GM18502 (cell line): ENCODE measurements around the gene LYZ.
"Not testable (repeated sequence)": the region's sequence is repeated elsewhere in the genome, so short reads cannot be mapped to it uniquely, and the experiment has no call there.

Experiments
- ATAC-seq: cut with Tn5 transposase; IDR thresholded peaks from one replicate; pipeline ENCODE4 v1.9.1; 2021; ENCODE audit warnings: mild to moderate bottlenecking; ENCODE audit not compliant: unreplicated experiment, poor library complexity

LYZ gene

DNA sequence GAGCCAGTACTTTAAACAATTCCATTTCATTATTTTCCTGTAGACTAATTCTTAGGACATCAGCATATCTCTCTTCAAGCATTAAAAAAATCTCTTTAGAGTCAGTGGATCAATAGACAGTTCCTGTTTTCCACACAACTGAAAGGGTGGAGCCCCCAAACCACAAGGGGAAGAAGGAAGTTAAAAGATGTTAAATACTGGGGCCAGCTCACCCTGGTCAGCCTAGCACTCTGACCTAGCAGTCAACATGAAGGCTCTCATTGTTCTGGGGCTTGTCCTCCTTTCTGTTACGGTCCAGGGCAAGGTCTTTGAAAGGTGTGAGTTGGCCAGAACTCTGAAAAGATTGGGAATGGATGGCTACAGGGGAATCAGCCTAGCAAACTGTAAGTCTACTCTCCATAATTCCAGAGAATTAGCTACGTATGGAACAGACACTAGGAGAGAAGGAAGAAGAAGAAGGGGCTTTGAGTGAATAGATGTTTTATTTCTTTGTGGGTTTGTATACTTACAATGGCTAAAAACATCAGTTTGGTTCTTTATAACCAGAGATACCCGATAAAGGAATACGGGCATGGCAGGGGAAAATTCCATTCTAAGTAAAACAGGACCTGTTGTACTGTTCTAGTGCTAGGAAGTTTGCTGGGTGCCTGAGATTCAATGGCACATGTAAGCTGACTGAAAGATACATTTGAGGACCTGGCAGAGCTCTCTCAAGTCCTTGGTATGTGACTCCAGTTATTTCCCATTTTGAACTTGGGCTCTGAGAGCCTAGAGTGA lies at the start of gene LYZ:
TSS of gene LYZ (plus strand) at position 220 of the 777 bp plus-strand sequence. CDS start at position 248, 28 bp downstream.
- ATAC-seq = no peak

DNA sequence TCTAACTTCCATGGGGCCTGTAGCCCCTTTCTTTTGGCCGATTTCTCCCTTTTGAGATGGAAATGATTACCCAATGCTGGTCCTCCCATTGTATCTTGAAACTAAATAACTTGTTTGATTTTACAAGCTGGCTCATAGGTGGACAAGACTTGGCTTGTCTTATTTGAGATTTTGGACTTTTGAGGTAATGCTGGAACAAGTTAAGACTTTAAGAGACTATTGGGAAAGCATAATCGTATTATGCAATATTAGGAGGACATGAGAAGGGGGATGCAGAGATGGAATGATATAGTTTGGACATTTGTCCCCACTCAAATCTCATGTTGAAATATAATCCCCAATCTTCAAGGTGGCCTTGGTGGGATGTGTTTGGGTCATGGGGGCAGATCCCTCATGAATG lies 49.2 kb upstream of the LYZ start:
- no peak for ATAC-seq

DNA sequence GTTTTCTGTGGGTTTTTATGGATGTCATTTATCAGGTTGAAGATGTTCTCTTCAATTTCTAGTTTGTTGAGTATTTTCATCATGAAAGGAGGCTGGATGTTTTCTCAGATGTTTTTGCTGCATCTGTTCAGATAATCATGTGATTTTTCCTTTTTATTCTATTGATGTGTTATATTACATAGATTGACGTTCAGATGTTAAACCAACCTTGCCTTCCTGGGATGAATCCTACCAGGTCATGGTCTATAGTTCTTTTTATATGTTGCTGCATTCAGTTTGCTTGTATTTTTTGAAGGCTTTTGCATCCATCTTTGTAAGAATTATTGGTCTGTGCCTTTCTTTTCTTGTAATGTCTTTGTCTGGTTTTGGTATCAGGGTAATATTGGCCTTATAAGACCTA lies 43.9 kb upstream of the LYZ start:
- ATAC-seq = no peak

DNA sequence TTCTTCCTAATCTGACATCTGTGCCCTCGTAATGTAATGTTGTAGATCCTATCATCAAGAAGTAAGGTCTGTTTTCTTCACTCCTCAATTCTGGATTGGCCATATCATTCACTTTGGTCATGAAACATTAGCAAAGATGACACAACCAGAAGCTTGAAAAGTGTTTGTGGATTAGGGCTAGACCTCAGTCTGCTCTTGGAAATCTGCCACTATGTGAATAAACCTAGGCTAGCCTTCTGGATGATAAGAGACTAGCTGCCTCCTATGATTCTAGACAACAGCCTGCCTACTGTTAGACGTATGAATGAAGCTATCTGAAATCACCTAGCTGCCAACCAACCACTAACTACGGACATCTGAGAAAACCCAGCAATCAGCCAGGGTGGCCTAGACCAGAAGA lies 38.7 kb upstream of the LYZ start:
- ATAC-seq = no peak

DNA sequence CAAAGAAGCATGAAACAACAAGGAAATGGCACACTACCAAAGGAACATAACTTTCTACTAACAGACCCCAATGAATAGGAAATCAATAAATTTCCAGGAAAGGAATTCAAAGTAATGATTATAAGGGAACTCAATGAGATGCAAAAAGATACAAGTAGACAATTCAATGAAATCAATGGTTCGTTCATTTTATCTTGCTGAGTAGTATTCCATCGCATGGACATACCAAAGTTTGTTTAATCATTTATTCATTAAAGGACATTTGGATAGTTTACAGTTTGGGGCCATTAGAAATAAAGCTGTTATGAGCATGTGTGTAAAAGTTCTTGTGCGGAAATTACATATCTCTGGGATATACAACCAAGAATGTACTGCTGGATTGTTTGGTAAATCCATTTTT lies 35.0 kb upstream of the LYZ start:
- ATAC-seq = no peak

DNA sequence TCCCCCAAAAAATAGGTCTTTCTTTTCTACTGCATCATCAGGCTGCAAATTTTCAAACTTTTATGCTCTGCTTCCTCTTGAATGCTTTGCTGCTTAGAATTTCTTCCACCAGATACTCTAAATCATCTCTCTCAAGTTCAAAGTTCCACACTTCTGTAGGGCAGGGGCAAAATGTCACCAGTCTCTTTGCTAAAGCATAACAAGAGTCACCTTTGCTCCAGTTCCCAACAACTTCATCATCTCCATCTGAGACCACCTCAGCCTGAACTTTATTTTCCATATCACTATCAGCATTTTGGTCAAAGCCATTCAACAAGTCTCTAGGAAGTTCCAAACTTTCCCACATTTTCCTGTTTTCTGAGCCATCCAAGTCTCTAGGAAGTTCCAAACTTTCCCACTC lies 31.4 kb upstream of the LYZ start:
- ATAC-seq = not testable (repeated sequence)

DNA sequence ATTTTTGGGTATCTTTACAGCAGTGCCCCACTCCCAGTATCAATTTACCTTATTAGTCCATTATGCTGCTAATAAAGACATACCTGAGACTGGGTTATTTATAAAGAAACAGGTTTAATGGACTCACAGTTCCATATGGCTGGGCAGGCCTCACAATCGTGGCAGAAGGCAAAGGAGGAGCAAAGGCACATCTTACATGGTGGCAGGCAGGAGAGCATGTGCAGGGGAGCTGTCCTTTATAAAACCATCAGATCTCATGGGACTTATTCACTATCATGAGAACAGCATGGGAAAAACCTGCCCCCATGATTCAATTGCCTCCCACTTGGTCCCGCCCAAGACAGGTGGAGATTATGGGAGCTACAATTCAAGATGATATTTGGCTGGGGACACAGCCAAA lies 30.9 kb upstream of the LYZ start:
- not testable (repeated sequence) for ATAC-seq

DNA sequence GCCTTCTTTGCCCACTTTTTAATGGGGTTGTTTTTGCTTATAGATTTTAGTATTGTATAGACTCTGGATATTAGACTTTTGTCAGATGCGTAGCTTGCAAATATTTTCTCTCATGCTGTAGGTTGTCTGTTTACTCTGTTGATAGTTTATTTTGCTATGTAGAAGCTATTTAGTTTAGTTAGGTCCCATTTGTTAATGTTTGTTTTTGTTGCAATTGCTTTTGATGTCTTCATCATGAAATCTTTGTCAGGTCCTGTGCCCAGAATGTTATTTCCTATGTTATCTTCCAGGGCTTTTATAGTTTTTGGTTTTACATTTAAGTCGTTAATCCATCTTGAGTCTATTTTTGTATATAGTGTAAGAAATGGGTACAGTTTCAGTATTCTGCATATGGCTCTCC lies 30.0 kb upstream of the LYZ start:
- ATAC-seq = no peak

DNA sequence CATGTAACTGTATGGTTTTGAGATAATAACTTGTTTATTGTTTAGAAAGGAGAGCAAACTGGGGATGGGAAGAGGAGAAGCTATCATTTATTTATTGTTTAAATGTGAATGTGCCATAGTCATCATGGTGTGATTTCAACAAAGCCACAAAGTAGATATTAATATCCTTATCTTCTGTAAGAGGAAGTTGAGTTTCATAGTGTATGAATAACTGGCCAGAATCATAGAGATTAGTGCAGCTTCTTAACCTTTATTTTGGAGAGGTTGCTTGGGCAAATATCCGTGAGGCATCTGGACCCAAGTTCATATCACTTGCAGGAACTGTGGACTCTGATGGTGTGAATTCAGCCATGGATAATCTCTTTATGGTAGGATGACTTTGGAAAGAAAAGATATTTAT lies 26.8 kb upstream of the LYZ start:
- no peak for ATAC-seq

DNA sequence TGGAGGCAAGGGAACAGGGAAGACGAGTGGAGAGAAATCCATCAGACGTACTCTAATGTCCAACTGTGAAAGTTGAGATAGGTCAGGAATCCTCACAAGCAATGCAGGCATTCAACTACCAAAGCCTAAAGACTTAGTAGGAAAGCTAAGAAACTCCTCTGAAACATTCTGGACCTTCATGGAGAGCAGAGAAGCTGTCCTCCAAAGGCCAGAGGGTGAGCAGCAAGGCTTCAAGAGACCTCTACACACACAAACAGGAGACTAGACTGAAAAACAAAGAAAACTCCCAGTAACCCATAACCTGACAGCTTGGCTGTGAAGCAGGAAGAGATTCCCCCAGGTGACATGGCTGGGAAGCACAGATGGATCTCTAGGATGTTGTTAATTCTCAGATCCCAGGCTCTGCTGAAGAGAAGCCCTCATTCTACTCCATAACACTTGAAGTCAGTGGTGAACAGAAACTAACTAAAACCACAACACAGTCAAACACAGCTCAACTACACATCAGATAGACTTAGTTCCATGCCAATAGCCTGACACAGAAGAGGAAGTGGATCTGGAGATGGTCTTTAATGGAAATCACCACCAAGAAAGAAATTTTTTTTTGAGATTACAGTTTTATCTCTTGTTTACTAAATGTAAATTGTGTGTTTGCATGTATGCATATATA lies 23.2 kb upstream of the LYZ start:
- ATAC-seq = peak; percentile 99

DNA sequence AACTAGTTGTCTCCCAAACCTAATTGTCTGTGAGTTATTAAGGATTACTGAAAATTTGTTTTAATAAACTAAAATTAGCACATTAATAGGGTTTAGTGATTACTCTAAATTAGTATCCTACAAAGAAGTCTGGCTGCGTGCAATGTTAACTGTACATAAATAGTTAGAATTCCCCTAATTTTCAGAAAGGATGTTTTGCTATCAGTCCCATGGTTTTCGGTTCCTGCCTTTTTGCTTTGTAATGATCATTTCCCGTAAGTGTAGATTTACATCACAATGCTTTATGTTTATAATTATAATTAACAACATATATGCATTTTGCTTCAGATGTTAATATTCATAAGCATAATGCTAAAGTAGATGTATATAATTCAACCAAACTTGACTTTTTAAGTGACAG lies 19.8 kb upstream of the LYZ start:
- no peak for ATAC-seq

DNA sequence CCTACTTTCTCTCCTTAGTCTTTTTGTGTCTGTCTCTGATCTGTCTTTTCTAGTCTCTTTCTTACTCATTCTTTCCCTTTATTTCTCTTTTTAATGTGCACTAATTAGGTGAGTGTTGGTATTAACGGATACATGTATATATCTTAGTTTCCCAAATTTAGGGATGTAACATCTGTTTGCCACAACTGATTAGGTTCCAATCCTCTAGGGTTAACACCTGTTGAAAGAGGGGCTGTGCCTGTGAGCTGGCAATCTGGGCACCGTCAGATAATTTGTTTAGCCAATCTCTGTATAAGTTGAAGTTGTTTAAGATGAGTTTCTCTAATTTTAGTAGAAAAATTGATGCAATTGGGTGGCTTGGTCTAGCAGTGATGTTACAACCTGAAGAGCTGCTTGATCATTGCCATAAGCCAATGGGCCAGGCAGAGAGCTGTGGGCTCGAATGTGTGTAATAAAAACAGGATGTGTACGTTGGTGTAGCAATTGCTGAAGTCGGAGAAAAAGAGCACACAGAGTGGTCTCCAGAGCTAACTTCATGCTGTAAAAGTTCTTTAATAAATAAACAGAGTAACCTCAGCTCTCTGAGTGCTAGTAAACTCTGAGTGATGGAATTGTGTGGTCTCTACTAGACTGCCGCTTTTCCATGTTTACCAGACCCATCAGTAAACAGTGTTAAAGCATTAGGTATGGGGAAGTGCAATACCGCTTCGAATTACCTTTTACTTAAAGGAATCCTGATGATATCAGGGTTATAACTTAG lies 18.3 kb upstream of the LYZ start:
- ATAC-seq = no peak

DNA sequence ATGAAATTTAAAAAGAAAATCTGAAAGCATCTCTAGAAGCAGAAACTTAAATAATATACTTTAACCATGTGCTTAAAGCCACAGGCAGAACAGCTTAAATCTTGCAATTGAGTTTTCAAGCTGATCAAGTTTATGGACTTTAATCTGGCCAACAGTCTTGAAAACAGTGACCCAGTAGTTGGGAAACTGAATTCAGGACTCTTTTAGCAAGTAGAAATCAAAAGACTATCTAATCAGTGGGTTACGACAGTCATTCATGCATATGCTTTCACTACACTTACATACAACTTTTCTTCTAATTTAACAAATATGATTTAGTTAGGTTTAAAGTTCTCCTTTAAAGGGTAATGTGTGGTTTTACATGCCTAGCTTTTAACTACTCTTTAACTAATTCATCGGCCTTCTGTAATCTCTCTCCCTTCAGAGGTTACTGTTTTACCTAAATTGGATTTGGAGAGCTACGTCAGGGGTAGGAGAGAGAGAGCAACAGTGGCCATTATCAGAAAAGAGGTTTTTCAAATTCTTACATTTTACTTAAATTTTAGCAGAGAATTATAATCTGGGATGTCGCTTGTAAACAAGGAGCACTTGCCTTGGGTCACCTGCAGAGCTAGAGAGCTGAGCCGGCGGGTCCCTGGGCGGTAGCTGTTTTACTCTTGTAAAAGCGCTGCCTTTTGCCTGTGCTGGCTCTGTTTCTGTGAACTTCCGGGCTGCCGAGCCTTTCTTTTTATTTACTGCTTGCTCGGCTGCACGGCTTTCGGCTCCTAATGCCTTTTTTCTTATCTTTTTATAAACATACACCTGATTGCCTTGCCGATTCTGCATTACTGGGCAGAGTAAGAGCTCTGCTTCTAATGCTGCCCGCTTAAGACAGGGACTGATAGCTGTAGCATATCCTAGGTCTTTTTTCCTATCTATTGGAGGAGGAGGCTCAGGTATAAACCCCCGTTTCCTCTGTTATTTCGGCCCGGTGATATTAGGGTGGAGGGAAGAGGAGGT lies 17.4 kb upstream of the LYZ start:
- ATAC-seq = peak; percentile 82

DNA sequence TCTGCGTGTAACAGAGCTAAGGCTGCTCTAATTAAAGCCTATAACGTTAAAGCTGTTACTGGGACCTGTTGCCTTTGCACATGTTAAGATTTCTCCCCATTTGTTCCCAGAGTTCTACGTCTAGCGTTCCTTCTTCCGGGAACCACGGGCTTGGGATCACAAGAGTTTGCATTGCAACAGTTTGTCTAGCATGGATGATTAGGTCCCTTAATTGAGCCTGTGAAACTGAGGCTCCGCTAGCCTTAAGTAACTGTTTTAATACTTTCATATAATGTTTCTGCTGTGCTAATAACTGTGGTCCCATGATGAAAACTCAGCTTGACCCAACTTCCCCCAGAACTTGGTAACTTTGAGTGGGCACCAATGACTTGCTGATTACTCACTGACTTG lies 16.7 kb upstream of the LYZ start:
- ATAC-seq = no peak

DNA sequence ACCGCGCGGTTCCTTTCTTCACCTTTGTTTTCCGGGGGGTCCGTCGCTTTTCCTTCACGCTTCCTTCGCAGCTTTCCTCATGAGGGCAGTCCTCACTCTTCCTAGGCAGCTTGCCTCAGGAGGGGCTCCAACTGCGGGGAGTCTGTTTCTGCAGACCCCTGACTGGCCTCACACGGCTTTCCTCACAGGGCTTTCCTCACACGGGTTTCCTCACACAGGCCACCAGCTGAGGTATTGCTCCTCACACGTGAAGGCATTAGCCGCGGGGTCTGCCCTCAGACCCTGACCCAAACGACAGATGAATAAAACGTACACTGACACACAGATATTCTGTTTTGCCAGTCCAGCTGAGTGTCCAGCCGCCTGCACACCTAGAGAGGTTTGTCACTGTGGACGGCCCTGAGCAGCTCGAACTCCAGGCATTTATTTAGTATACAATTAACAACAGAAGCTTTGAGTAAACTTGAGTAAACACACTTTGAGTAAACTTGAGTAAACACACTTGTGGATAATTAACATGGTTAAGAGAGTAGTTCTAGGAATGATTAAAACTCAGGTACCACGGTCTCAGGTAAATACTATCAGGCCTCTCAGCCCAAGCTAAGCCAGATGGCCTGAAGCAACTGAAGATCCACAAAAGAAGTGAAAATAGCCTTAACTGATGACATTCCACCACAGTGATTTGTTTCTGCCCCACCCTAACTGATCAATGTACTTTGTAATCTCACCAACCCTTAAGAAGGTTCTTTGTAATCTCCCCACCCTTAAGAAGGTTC lies 16.1 kb upstream of the LYZ start:
- no peak for ATAC-seq

DNA sequence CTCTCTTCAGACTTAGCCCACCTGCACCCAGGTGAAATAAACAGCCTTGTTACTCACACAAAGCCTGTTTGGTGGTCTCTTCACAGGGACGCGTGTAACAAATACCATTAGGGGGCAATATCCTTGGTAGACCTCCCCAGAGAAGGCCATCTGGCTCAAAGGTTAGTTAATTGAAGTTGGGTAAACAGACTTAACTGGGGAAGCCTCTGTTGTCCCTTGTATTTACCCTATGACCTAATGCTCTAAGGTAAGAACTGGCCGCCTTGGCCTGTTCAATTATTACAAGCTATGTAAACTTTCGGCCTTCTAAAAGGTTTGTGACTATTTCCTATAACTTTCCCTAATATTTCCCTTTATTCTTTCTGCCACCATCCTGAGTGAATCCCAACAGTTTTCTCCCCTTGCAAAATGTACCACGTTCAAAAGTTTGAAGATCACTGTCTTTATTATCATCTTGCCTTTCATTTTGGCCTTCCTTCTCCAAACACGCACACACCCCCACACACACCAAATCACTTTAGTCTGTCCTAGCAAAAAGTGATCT lies 15.3 kb upstream of the LYZ start:
- no peak for ATAC-seq

DNA sequence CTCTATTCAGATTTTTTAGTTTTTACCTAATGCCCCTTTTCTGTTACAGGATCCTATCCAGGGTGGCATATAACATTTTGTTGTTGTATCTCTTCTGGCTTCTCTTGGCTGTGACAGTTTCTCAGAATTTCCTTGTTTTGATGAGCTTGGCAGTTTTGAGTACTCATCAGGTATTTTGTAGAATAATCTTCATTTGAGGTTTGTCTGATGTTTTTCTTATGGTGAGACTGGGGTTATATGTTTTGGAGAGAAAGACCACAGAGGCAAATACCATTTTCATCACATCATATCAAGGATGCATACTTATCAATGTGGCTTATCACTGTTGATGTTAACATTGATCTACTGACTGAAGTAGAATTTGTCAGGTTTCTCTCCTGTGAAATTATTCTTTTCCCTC lies 14.0 kb upstream of the LYZ start:
- ATAC-seq = no peak

DNA sequence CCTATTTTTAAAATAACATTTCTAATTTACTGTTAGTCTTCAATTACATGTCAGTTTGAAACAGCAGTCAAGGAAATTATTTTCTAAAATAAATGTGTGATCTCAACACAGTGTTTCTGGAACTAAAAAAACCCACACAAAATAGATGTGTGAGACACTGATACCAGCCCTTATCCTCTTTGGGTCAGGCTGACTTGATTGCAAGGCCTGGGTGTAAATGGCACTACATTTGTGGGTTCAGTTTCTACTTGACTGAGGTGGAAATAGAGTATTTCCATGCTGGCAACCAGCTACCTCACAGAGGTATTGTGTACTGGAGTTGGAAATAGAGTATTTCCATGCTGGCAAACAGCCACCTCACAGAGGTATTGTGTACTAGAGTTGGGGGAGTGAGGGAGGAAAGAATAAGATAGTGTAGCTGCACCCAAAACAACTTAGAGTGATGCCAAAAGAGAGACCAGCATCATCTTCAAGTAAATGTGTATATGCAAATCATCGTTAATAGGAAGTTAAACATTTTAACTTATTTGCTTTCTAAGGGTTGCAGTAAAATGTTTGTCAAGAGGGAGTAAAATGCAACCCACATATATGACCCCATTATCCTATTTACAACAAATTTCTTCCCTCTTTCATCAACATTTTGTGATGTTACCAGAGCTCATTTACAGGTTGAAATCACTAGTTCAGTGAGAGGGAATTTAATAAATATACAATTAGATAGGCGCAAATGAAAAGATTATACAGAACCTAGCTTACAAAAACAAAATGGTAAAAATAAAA lies 10.7 kb upstream of the LYZ start:
- ATAC-seq = no peak
